HG03045 (cell line): Measurements from ENCODE around the gene ADORA2B.

Source experiments
- ATAC-seq: cut with Tn5 transposase; IDR thresholded peaks from one replicate; pipeline ENCODE4 v1.9.1; 2021; ENCODE audit warnings: mild to moderate bottlenecking, moderate library complexity; ENCODE audit not compliant: unreplicated experiment

ADORA2B gene

GRCh38 chr17:15952916-15953790 is 8.2 kb downstream of the ADORA2B start:
- no peak for ATAC-seq

- no peak for ATAC-seq
Measured at GRCh38 chr17:15954222-15954621, 9.3 kb downstream of the ADORA2B start.

DNA sequence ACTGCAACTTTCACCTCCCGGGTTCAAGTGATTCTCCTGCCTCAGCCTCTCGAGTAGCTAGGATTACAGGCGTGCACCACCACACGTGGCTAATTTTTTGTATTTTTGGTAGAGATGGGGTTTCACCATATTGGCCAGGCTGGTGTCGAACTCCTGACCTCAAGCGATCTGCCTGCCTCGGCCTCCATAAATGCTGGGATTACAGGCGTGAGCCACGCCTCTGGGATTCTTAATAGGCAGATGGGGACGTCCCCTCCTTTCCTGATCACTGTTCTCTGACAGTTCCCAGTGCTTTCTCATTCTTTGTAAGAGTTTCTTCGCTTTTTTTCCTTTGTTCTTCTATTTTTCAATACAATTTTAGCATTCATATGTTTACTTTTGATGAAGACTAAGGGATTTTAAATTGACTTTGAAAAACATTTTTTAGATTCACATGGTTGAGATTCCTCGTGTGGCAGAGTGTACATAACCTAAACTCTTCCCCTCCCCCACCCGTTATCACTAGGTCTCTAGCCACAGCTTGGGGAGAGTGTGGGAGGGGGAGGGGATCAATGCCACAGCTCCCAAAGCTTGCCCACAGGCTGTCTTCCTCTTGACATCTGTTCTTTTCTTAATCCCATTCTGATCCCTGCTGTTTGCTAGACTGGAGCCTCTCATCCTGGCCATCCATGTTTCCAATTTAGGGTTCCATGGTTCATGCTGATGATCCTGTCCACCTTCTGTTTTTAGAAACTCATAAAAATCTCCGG is 11.0 kb downstream of the ADORA2B start:
- no peak for ATAC-seq

GRCh38 chr17:15957206-15957605 is 12.3 kb downstream of the ADORA2B start:
- no peak for ATAC-seq

DNA sequence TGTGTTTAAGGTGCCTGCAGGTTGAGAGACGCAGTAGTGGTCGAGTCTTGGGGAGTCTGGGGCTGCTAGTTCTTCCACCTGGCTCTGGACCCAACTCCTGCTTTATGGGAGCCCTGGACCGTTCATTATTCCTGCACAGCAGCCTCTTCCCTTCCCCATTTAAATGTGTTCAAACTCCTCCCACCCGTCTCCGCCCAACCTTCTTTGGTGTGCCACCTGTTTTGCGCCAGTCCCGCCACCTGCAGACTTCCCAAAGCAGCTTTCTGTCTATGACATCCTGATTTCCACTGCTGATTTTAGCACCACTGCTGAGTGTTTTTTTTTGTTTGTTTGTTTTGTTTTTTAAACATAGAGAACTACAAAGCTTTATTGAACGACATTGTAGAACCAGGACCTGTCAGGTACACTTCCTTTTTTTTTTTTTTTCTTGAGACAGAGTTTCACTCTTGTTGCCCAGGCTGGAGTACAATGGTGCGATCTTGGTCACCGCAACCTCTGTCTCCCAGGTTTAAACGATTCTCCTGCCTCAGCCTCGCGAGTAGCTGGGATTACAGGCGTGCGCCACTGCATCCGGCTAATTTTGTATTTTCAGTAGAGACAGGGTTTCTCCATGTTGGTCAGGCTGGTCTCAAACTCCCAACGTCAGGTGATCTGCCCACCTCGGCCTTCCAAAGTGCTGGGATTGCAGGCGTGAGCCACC is 12.8 kb downstream of the ADORA2B start:
- ATAC-seq: no peak

- ATAC-seq: no peak
Measured at GRCh38 chr17:15958484-15958854, 13.5 kb downstream of the ADORA2B start.

GRCh38 chr17:15963670-15964110 is 18.8 kb downstream of the ADORA2B start:
- ATAC-seq: no peak

GRCh38 chr17:15965528-15965927 is 20.6 kb downstream of the ADORA2B start:
- no peak for ATAC-seq

GRCh38 chr17:15966183-15966878 is 21.4 kb downstream of the ADORA2B start:
- ATAC-seq: no peak

DNA sequence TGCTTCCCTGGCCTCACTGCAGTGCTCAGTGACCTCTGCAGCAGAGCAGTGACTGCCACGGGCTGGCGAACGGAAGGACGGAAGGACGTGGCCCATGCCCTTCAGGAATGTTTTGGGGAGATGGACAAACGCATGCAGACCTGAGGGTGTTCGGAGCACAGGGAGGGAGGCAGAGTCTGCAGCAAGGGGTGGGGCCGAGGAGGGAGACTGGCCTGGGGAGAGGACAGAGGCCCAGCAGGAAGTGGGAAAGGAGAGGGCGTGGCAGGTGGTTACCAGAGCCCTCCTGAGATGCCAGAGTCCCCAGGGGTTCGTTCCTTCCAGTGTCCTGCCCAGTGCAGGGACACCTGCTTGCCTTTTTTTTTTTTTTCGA is 21.9 kb downstream of the ADORA2B start:
- ATAC-seq: no peak

DNA sequence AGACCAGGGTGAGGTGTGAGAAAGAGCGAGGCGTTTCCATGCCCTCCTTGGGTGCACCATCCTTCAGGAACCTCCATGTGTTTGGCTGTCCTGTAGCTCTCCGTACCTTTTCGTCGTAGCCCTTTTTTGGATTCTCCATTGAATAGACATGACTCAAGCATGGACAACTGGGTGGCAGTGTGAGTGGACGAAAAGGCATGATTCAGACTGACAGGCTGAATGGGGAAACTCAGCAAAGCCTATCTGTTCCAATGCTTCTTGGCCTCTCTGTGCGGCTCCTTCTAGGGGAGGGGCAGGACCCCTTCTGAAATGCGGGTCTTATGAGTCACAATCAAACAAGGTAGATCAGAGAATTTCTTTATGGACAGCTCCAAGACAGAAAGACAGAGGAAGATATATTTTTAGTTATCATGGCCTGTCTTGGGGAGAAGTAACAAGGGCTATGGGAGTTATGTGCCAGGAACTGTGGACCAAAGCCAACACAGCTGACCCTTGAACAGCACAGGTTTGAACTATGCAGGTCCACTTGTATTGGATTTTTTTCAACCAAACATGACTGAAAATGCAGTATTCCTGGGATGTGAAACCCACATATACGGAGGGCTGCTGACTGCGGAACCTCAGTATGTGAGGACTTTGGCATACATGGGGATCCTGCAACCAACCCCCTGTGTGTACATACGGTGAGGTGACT is 22.9 kb downstream of the ADORA2B start:
- ATAC-seq: no peak

DNA sequence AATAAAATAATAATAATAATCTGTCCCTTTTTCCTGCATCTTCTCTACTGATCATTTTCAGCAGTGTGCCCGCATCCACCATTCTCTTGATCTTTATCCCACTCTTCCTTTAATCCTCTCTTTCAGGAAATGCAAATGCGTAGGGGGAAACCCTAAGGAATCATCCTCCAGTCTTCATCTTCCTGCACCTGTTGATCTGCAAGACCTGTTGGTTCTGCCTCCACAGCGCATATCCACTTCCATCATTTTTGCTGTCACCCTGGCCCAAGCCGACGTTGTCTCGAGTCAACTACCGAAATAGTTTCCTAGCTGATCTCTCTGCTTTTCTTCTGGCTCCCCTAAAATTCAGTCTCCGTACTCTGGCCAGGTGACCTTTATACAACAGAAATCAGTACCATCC is 24.5 kb downstream of the ADORA2B start:
- ATAC-seq: no peak

DNA sequence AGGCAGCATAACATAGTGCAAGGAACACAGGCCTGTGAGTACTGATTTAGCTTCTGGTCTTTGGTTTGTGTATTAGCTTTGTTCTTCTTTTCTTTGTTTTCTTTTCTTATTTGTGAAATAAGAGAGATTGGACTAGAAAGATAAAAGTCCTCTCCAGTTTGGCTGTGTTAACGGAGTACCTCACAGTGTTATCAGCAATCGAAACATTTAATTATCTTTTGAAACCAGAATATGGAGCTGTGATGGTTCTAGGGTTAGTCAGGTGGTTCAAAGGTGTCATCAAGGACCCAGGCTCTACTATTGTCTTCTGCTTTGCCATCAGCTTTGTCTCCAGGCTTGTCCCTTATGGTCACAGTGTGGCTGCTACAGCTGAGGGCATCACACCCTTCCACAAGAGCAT is 25.6 kb downstream of the ADORA2B start:
- ATAC-seq: no peak

DNA sequence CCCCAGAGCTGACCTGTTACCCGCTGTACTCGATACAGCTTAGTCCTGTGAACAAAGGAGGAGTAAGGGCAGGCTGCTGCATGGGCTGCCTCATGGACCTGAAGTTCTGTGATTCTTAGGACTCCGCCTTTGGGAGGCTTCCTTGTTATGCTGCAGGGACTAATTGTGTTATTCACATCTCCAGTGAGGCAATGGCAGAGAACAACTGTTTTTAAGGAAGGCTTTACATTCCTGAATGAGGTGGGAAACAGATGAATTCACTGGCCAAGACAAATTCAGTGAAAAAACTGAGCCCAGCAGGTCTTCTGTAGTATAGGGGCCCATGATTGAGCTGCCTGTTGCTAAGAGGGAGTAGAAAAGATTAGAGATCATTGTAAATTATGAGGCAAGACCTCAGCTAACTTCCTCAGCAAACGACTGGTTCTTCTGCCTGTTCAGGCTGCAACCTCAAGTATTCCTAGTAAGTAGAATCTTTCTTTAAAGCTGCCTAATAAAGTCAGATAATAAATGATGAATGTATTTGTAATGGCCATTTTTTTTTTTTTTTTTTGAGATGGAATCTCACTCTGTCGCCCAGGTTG is 26.3 kb downstream of the ADORA2B start:
- no peak for ATAC-seq

- no peak for ATAC-seq
Measured at GRCh38 chr17:15971882-15972281, 27.0 kb downstream of the ADORA2B start.

DNA sequence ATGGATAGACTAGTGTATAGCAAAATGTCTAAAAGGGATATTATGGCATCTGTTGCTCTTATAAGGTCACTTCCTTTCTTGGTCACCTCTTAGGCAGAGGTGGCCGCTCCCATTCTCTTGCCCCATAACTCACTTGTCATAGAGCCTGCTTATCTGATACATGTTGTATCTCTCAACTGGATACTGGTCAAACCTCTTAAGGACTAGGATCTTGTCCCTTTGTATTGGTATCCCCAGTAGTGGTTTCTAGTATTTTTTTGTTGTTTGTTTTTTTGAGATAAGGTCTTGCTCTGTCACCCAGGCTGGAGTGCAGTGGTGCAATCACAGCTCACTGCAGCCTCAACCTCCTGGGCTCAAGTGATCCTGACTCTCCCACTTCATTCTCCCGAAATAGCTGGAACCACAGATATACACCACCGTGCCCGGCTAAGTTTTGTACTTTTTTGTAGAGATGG is 27.6 kb downstream of the ADORA2B start:
- ATAC-seq: no peak

- no peak for ATAC-seq
Measured at GRCh38 chr17:15973016-15973415, 28.1 kb downstream of the ADORA2B start.

DNA sequence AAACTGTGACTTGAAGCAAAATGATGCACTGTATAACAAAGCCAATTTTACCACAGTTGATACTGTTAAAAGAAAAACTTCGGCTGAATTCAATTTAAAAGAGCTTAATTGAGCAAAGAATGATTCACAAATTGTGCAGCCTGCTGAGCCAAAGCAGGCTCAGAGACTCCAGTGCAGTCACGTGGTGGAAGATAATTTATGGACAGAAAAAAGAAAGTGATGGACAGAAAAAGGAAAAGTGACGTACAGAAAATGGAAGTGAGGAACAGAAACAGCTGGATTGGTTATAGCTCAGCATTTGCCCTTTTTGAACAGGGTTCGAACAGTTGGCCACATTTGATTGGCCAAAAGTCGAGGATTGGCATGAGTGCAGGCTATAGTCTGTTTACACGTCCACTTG is 28.9 kb downstream of the ADORA2B start:
- ATAC-seq: no peak

GRCh38 chr17:15977894-15978293 is 33.0 kb downstream of the ADORA2B start:
- ATAC-seq: no peak

DNA sequence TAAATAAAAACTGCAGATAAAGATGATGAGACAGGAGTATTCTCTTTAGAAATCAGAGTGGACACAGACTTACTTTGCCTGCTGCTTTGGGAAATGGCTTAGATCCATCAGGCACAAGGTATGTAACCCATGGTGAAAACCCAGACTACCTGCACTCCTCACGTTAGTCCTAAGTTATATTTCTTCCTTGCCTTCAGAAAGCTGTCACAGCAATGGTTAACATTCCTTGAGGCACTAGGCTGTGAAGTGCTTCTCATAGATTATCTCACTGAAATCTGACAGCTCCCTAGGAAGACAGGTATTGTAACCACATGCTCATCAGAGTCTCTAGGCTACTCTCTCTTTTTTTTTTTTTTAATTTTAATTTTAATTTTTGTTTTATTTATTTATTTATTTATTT is 33.7 kb downstream of the ADORA2B start:
- no peak for ATAC-seq
